ENCODE measurements around the gene FAM151A.

DNA sequence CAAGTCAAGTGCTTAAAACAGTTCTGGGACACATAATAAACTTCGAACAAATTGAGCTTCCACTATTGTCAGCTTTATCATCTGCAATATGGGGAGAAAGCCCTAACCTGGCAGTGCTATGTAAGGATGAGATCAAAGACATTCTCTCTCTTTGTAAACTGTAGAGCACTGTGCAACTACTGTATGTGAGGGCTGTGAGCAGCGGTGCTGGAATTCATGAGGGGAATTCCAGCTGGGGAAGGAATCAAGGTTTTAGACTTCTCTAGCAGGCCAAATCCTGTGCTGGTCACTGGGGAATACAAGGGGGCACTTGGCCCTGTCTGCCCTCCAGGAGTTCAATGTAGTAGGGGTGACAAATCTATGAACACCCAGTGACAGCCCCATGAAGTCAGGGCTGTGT lies 9.3 kb downstream of the FAM151A start:
- TF ChIP-seq, protein P1, sequence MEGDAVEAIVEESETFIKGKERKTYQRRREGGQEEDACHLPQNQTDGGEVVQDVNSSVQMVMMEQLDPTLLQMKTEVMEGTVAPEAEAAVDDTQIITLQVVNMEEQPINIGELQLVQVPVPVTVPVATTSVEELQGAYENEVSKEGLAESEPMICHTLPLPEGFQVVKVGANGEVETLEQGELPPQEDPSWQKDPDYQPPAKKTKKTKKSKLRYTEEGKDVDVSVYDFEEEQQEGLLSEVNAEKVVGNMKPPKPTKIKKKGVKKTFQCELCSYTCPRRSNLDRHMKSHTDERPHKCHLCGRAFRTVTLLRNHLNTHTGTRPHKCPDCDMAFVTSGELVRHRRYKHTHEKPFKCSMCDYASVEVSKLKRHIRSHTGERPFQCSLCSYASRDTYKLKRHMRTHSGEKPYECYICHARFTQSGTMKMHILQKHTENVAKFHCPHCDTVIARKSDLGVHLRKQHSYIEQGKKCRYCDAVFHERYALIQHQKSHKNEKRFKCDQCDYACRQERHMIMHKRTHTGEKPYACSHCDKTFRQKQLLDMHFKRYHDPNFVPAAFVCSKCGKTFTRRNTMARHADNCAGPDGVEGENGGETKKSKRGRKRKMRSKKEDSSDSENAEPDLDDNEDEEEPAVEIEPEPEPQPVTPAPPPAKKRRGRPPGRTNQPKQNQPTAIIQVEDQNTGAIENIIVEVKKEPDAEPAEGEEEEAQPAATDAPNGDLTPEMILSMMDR (IDR thresholded peaks at IDR 0.05; ENCODE audit: poor library complexity), result no peak
- no peak for TF ChIP-seq EZH2 (IDR thresholded peaks at IDR 0.05; ENCODE audit: borderline replicate concordance)
